NCI-H510A (cell line): Measurements from ENCODE around the gene UBASH3A.

Source experiments
- DNase-seq: peaks from one replicate; lab custom pipeline; 2025; lab: John Stamatoyannopoulos, UW

UBASH3A gene

GRCh38 chr21:42411197-42411869, 7.6 kb downstream of the UBASH3A start:
- DNase-seq, result no peak

DNA sequence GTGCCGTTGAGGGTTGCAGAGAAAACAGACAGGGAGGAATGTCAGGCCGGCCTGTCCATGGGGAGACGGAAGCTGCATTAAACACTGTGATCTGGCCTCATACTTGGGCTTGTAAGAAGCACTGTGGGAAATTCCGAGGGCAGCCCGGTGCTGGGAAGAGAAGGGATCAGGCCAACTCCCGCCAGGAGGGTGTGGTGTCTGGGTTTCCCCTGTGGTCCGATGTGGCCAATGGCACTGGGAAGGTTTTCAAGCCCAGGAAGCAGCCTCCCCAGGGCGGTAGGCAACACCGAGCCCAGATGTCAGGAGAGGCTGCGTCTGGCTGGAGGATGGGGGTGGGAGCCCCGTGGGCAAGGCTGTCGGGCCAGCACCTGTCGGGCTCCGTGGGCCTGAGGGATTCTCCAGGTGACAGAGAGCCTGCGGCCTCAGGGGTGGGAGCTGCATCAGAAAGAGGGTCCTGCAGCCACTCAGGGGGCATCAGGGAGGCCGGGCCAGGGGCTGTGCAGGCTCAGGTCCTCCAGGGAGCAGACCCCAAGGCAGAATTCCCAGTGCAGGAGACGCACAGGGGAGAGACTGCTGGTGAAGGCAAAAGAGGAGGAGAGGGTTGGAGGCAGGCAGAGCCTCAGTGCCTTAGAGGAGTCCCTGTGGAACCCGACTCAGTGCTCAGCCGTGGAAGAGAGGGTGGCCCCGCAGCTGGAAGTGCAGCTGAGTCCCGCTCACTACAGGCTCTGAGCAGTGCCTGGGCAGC, 8.4 kb downstream of the UBASH3A start:
- no peak for DNase-seq

DNA sequence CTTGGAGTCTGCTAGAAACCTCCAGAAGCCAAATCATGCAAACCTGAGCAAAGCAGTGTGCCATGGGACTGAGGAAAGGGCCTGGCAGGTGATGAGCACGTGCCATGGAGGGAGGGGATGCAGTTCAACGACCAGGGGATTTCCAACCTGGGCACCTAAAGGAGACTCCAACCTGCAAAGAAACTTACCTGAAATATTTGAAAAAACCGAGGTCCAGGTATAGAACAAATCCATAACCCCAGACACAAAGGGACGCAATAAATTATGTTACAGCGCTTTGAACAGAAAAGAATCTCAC, 8.9 kb downstream of the UBASH3A start:
- no peak for DNase-seq

- no peak for DNase-seq
These were observed 9.4 kb downstream of the UBASH3A start for GRCh38 chr21:42413093-42413492.

GRCh38 chr21:42413500-42413899, 9.8 kb downstream of the UBASH3A start:
- no peak for DNase-seq

DNA sequence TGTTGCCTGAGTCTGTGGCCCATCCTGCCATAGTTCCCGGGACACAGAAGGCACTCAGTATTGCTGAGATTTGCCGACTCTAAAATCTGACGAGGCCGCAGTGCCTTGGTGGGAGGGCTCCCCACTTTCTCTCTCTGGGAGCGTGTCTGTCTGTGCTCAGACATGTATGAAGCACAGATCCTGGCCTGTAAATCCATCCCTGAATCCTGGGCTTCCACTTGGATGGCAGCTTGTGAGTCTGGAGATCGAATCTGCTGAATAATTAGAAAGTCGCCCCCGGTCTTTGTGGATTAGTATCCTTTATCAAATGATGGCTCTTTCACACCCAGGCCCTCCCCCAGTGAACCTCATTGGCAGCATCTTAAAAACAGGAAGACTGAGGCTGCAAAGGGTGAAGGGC, 10.4 kb downstream of the UBASH3A start:
- no peak for DNase-seq

DNA sequence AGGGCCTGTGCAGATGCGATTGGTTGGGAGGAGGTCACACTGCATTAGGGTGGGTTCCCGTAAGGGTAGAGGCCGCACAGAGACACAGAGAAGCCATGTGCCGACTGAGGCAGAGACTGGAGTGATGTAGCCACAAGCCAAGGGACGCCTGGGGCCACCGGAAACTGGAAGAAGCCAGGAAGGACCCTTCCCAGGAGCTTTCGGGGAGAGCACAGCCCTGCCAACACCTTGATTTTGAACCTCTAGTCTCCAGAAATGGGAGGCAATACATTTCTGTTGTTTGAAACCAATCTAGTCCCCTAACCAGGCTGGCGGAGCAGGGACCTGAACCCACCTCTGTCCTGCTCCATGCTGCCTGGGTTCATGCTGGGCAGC, 10.8 kb downstream of the UBASH3A start:
- DNase-seq, result no peak

GRCh38 chr21:42414928-42415769, 11.4 kb downstream of the UBASH3A start:
- DNase-seq, result no peak

- DNase-seq, result no peak
These were observed 13.8 kb downstream of the UBASH3A start for GRCh38 chr21:42417533-42417932.

GRCh38 chr21:42418886-42419285, 15.2 kb downstream of the UBASH3A start:
- no peak for DNase-seq

- no peak for DNase-seq
These were observed 16.1 kb downstream of the UBASH3A start for GRCh38 chr21:42419845-42420244.

DNA sequence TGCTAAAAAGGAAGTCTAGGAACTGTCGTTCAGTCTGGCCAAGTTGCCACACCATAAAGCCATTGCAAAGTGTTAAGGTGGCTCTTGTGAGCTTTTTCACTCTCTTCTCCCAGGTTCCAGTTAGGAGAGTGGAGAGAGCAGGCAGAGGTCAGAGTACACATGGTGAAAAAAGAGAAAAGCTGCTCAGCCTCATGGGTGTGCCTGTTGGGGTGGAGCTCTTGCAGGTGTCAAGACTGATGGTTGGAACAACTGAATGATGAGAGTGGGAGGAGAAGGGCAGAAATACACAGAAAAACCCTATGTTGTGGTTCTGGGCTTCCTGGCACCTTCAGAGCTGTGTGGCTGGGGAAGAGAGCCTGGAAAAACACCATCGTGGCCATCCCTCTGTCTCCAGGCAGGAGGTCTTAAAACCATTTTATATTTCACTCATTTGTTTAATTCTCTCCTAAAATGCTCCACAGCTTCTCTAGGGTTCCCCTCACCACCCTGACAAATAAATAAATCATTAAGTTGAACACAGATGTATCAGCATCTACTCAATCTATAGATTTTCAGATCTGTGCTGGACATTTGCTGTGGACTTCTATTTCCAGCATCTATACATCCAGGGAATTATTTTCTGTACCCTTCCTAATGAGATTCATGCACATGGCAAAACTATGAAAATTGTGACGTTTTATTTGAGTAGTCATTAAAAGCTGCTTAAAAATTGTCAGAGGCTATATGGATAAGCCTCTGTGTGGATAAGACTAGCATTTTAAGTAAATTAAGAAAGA, 17.5 kb downstream of the UBASH3A start:
- no peak for DNase-seq

GRCh38 chr21:42423197-42423675, 19.5 kb downstream of the UBASH3A start:
- no peak for DNase-seq

DNA sequence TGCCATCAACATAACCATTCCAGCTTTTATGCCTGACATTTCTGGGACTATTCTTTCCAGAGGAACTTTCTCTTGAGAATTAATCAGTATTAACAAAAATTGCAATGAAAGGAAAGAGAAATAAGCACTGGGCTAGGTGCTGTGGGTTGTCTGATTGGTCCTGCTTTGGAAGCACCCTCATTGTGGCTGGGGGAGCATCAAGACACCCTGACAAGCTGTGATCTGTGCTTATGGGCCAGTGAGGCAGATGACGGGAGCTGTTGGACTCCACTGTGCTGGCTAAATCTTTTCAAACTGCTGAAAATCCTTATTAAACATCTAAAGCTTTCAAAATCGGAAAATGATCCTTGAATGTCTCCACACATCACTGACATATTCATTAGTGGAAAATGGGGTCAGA, 20.0 kb downstream of the UBASH3A start:
- DNase-seq, result no peak

DNA sequence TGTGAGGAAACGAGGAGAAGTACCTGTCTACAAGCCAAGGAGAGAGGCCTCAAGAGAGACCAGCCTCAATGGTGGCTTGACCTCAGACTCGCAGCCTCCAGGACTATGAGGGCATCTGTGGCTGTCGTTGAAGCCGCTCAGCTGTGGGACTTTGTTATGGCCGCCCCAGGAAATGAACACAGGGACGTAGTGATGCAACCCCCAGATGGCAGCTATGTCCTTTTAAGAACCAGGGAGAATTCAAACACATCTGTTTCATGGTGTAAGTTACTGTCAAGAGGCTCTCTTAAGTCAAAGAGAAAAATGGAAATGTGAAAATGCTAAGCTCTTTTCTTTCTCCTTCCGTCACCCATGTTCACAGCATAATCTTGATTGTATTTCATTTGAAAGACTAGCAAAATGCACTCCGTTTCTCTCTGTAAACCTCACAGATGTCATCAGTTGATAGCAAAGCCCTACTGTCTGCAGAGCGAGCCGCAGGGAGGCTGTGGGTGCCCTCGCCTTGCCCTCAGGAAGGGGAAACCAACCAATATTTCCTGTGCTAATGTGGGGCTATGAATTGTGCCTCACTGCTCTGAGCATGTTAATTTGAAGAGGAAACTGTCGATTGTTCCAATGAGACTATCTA, 21.3 kb downstream of the UBASH3A start:
- no peak for DNase-seq

- no peak for DNase-seq
These were observed 21.9 kb downstream of the UBASH3A start for GRCh38 chr21:42425591-42425990.

DNA sequence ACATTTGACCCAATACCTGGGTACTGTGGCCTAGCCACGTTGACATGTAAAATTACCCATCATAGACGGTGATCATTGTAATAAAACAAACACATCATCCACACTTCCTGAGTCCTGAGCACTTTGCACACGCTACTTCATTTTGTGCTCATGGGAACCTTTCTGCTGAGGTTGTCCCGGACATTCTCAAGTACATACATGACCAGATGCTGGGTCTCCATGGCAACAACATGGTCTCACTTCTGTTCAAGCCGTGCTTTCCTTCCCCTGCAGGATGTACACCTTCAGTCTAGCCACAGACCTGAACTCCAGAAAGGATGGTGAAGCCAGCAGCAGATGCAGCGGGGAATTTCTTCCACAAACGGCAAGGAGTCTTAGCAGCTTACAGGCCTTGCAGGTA, 22.7 kb downstream of the UBASH3A start:
- peak; percentile 25 for DNase-seq

GRCh38 chr21:42426876-42427480, 23.3 kb downstream of the UBASH3A start:
- no peak for DNase-seq

GRCh38 chr21:42427809-42428419, 24.2 kb downstream of the UBASH3A start:
- no peak for DNase-seq

- no peak for DNase-seq
These were observed 25.3 kb downstream of the UBASH3A start for GRCh38 chr21:42429021-42429420.

DNA sequence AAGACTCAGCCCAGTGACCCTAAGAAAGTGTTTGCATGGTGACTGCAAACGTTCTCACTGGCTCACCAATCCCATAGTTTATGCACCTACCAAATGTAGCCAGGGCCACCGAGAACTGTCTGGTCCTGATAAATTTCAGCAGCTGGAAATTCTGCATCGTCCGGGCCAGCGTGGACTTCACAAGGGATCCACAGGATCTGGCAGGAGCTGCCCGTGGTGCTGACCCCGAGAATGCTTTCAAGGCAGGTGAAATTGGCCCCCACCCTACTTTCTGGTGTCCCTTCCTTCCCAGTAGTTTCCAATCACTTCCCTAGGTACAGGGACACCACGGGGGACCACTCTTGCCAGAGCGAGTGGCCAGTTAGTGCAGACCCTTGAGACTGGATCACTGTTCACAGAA, 26.2 kb downstream of the UBASH3A start:
- DNase-seq, result no peak
